Spleen (tissue), 11 donors: ENCODE measurements around the gene CORO6. TPM values are rescaled to one million over a fixed set of nuclear protein-coding genes. Genes with fewer than 3 reads are reported as not detected.

ENCODE experiments used
- DNase-seq: peaks from one replicate; pipeline ENCODE4 v3.0.0-alpha.2; 2020
- H3K27ac ChIP-seq, 8 donors: fragments of 200-600 bp; sonication (generic) in 7 of 8; 1 replicate in 4 of 8; 2 replicates in 4 of 8; pipeline versions ENCODE4 v1.5.0 to v1.8.0; 2016 to 2021; ENCODE audit warnings: inconsistent platforms in 4 of 8, mild to moderate bottlenecking in 4 of 8, moderate library complexity in 1 of 8
- H3K27me3 ChIP-seq, 7 donors: fragments of 200-600 bp; sonication (generic) in 6 of 7; replicated peaks in 1 of 7; 1 replicate in 4 of 7; 2 replicates in 3 of 7; pipeline versions ENCODE4 v1.5.0 to v1.8.0; 2016 to 2021; ENCODE audit warnings: inconsistent platforms in 3 of 7, mild to moderate bottlenecking in 1 of 7
- H3K36me3 ChIP-seq, 6 donors: fragments of 200-600 bp; sonication (generic) in 5 of 6; 1 replicate in 4 of 6; 2 replicates in 2 of 6; pipeline versions ENCODE4 v1.5.0 to v1.8.0; 2016 to 2021; ENCODE audit warnings: inconsistent platforms in 2 of 6
- H3K4me1 ChIP-seq, 6 donors: fragments of 200-600 bp; sonication (generic) in 5 of 6; 1 replicate in 3 of 6; 2 replicates in 3 of 6; pipeline versions ENCODE4 v1.5.0 to v1.8.0; 2016 to 2021; ENCODE audit warnings: inconsistent platforms in 3 of 6
- H3K4me3 ChIP-seq, 8 donors: fragments of 200-600 bp; sonication (generic) in 7 of 8; 1 replicate in 4 of 8; 2 replicates in 4 of 8; pipeline versions ENCODE4 v1.5.0 to v1.8.0; 2016 to 2021; ENCODE audit warnings: inconsistent platforms in 4 of 8, mild to moderate bottlenecking in 4 of 8, moderate library complexity in 2 of 8
- H3K9me3 ChIP-seq, 8 donors: fragments of 200-600 bp; sonication (generic) in 7 of 8; 1 replicate in 4 of 8; 2 replicates in 4 of 8; pipeline versions ENCODE4 v1.5.0 to v1.8.0; 2016 to 2021; ENCODE audit warnings: inconsistent platforms in 4 of 8
- POLR2A ChIP-seq, 3 donors: fragments of 450-650 bp; IDR thresholded peaks; one replicate each; pipeline ENCODE4 v1.5.1; 2017; ENCODE audit warnings: antibody characterized with exemption in 3 of 3, mild to moderate bottlenecking in 1 of 3
- POLR2AphosphoS5 ChIP-seq, 3 donors: sonication (generic); formaldehyde crosslinking; IDR thresholded peaks; one replicate each; pipeline ENCODE4 v1.5.1; 2017; ENCODE audit warnings: antibody characterized with exemption in 3 of 3
- WGBS, 5 donors: extraction: QIAGEN DNeasy Blood & Tissue Kit in 3 of 5; methylation state at CpG; one replicate each; pipeline versions ENCODE4 v1.1.5 to v1.1.7; 2013 to 2018; 5-methylcytosine and 5-hydroxymethylcytosine counted together
- intact Hi-C: fragments of 100-400 bp; cut with DNase I; formaldehyde crosslinking; loops from one replicate; pipeline ENCODE4 v1.15.0; 2023; ENCODE audit warnings: low total_unique reads
- polyA plus RNA-seq, 3 donors: library from polyadenylated mRNA; stranded (reverse); fragments of 200-250 nt; gene quantifications; one replicate each; pipeline ENCODE4 v1.2.1, GENCODE V29; 2013
- total RNA-seq, 7 donors: library from RNA; depleted of rRNA in 3 of 7; stranded (reverse); fragments of >200 nt in 3 of 7; fragmentation: NEBNext Ultra II Directional in 4 of 7; extraction: Animal tissue kit (Norgen Biotek cat#: 25700) in 4 of 7; gene quantifications; one replicate each; pipeline versions ENCODE4 v1.1.0 to v1.2.1, GENCODE V29; 2016 to 2021
- TF ChIP-seq, protein P1 (sequence below), 11 experiments: fragments of 200-600 bp in 7 of 11; fragments of 450-650 bp in 4 of 11; sonication (generic) in 4 of 11; IDR thresholded peaks in 8 of 11; conservative IDR thresholded peaks in 3 of 11; 1 replicate in 7 of 11; 2 replicates in 4 of 11; pipeline versions ENCODE4 v1.4.0 to v1.8.0; 2016 to 2021; ENCODE audit warnings: antibody characterized with exemption in 11 of 11, inconsistent platforms in 4 of 11, mild to moderate bottlenecking in 1 of 11
- donor health status: healthy with polysubstance abuse.
- donor health status: DM: no; HTN: no; CAD: no; lungs with moderate emphysema.
- donor health status: DM: no; HTN: no; CAD: no.
- donor health status: Bipolar disorder and iron deficiency.
- donor health status: healthy.
- donor health status: DM: no; HTN: no; CAD: no.
- donor health status: DM: yes; HTN: yes; CAD: no.

Gene CORO6
- total and polyA plus RNA-seq, 10 donors = 0.81 to 5.1 (median 3.5) TPM

DNA sequence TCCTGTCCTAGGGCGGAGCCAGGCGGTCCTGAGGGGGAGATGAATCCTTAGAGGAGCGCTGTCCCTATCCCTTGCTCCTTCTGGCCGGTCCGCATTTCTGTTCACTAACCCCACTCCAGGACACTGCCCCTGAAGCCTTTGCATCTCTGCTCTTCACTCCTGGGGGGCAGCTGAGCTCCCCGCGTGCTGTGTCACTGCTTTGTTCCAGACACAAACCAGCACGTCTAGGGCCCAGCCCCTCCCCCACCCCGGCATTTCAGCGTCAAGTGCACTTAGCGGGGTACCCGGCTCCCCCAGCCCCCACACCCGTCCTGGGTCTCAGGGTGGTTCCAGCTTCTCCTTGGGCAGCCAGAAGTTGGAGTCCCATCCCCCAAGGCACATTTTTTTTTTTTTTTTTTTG is 8.9 kb downstream of the CORO6 start:
- no peak for DNase-seq
- peak overlapping the region in 7 of 8 donors; percentile 33 to 69 (median 44) for H3K4me3 ChIP-seq
- peaks cover 43 to 65% (median 61%) of the 10 kb centered on the region in 6 donors for H3K4me1 ChIP-seq
- TF ChIP-seq POLR2A (IDR thresholded peaks at IDR 0.05) (no peak), POLR2AphosphoS5 (IDR thresholded peaks at IDR 0.05) (no peak)
- TF ChIP-seq, protein P1, sequence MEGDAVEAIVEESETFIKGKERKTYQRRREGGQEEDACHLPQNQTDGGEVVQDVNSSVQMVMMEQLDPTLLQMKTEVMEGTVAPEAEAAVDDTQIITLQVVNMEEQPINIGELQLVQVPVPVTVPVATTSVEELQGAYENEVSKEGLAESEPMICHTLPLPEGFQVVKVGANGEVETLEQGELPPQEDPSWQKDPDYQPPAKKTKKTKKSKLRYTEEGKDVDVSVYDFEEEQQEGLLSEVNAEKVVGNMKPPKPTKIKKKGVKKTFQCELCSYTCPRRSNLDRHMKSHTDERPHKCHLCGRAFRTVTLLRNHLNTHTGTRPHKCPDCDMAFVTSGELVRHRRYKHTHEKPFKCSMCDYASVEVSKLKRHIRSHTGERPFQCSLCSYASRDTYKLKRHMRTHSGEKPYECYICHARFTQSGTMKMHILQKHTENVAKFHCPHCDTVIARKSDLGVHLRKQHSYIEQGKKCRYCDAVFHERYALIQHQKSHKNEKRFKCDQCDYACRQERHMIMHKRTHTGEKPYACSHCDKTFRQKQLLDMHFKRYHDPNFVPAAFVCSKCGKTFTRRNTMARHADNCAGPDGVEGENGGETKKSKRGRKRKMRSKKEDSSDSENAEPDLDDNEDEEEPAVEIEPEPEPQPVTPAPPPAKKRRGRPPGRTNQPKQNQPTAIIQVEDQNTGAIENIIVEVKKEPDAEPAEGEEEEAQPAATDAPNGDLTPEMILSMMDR (IDR thresholded peaks at IDR 0.05 in 8 of 11, conservative IDR thresholded peaks at IDR 0.05 in 3 of 11) = no peak
- no peaks in the 10 kb centered on the region for H3K9me3 ChIP-seq
- WGBS, 5 donors = 21 to 36% (median 24%) methylated on average over 12 to 13 of the region's 13 CpGs
- no peaks in the 10 kb centered on the region for H3K36me3 ChIP-seq
- peaks cover 0 to 59% (median 10%) of the 10 kb centered on the region in 7 donors for H3K27me3 ChIP-seq
- peak overlapping the region in 3 of 8 donors; percentile 18 to 53 (median 39) for H3K27ac ChIP-seq
- intact Hi-C loops = loop anchor here (2.0 kb wide), 1 partner anchor 23 kb away; no protein-coding TSS in a partner anchor

- intact Hi-C loops = no loop called here
- DNase-seq = peak; percentile 97
- H3K4me3 ChIP-seq = peak overlapping the region in 7 of 8 donors; percentile 33 to 69 (median 44)
- no peaks in the 10 kb centered on the region for H3K9me3 ChIP-seq
- peaks cover 0 to 55% (median 10%) of the 10 kb centered on the region in 7 donors for H3K27me3 ChIP-seq
- WGBS, 5 donors = 0 to 2% (median 1%) methylated on average over 17 to 50 of the region's 50 CpGs
- H3K36me3 ChIP-seq = no peaks in the 10 kb centered on the region
- H3K27ac ChIP-seq = peak overlapping the region in 3 of 8 donors; percentile 18 to 53 (median 39)
- peaks cover 42 to 60% (median 59%) of the 10 kb centered on the region in 6 donors for H3K4me1 ChIP-seq
- TF ChIP-seq, protein P1 (IDR thresholded peaks at IDR 0.05 in 8 of 11, conservative IDR thresholded peaks at IDR 0.05 in 3 of 11) = peak; percentile 82 to 98 (median 96)
- TF ChIP-seq POLR2AphosphoS5 (IDR thresholded peaks at IDR 0.05) (peak; percentile 58 to 84 (median 69)), POLR2A (IDR thresholded peaks at IDR 0.05) (no peak)
Measured at GRCh38 chr17:29613352-29613837, 9.3 kb downstream of the CORO6 start.

DNA sequence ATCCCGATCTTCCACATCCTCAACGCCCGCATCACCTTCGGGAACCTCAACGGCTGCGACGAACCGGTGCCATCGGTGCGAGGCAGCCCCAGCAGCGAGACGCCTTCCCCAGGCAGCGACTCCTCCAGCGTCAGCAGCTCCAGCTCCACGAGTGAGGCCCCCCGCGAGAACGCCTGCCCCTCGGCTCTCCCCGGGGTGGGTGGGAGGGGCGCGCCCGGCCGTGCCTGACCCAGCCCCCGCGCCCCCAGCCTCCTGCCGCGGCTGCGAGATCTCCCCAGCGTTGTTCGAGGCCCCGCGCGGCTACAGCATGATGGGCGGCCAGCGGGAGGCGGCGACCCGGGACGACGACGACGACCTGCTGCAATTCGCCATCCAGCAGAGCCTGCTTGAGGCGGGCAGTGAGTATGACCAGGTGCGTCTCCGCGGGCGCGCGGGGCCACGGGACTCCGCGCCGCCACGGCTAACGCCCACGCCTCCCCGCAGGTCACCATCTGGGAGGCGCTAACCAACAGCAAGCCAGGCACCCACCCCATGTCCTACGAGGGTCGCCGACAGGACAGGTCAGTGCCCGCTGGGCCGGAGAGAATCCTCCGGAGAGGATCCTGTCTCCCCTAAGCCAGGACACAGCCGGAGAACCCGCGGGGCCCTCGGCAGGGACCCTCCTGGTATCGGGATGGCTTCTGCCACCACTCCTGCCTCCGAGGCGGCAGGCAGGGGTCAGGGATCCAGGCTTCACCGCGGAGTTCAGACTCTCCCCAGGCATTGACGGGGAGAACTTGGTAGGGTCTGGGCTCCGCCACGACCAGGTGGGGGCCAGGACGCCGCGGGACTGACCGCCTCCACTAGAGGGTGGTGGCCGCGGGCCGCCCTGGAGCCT is 10.1 kb downstream of the CORO6 start:
- peak overlapping the region in 7 of 8 donors; percentile 33 to 69 (median 44) for H3K4me3 ChIP-seq
- peak; percentile 77 for DNase-seq
- peaks cover 34 to 52% (median 51%) of the 10 kb centered on the region in 6 donors for H3K4me1 ChIP-seq
- H3K27me3 ChIP-seq = peaks cover 0 to 47% (median 10%) of the 10 kb centered on the region in 7 donors
- intact Hi-C loops = no loop called here
- H3K27ac ChIP-seq = peak overlapping the region in 3 of 8 donors; percentile 18 to 53 (median 39)
- H3K36me3 ChIP-seq = no peaks in the 10 kb centered on the region
- WGBS, 5 donors = 42 to 75% (median 51%) methylated on average over 45 to 85 of the region's 85 CpGs
- no peaks in the 10 kb centered on the region for H3K9me3 ChIP-seq
- TF ChIP-seq POLR2A (IDR thresholded peaks at IDR 0.05) (no peak), POLR2AphosphoS5 (IDR thresholded peaks at IDR 0.05) (no peak)
- TF ChIP-seq, protein P1 (IDR thresholded peaks at IDR 0.05 in 8 of 11, conservative IDR thresholded peaks at IDR 0.05 in 3 of 11) = no peak

- Histone ChIP-seq H3K27ac (no peak overlapping the region), H3K9me3 (no peaks in the 10 kb centered on the region), H3K27me3 (peaks cover 0 to 41% (median 10%) of the 10 kb centered on the region in 7 donors), H3K4me3 (no peak overlapping the region), H3K4me1 (peaks cover 28 to 46% (median 45%) of the 10 kb centered on the region in 6 donors), H3K36me3 (no peaks in the 10 kb centered on the region)
- TF ChIP-seq POLR2A (IDR thresholded peaks at IDR 0.05) = no peak
- TF ChIP-seq, protein P1 (IDR thresholded peaks at IDR 0.05 in 8 of 11, conservative IDR thresholded peaks at IDR 0.05 in 3 of 11) = no peak
- 92 to 100% (median 94%) methylated on average over 4 to 12 of the region's 12 CpGs for WGBS, 5 donors
- intact Hi-C loops = no loop called here
- DNase-seq = no peak
Measured at GRCh38 chr17:29612094-29612403, 10.7 kb downstream of the CORO6 start.
